ENCODE data around the gene MND1.
"Not testable (repeated sequence)": the region's sequence is repeated elsewhere in the genome, so short reads cannot be mapped to it uniquely, and the experiment has no call there.

Gene MND1

GRCh38 chr4:153447175-153447905, 102.9 kb downstream of the MND1 start:
- TF ChIP-seq CTCF (IDR thresholded peaks at IDR 0.05; ENCODE audit: insufficient read depth, low read depth, low read length, missing control alignments), result no peak
- no peak overlapping the region for H3K4me3 ChIP-seq (ENCODE audit: low read depth, low read length)
- DNase-seq (ENCODE audit: low read depth), result no peak

- no peak for TF ChIP-seq CTCF (IDR thresholded peaks at IDR 0.05; ENCODE audit: insufficient read depth, low read depth, low read length, missing control alignments)
- no peak for DNase-seq (ENCODE audit: low read depth)
- H3K4me3 ChIP-seq (ENCODE audit: low read depth, low read length), result no peak overlapping the region
These were observed 103.7 kb downstream of the MND1 start for GRCh38 chr4:153448003-153448731.

GRCh38 chr4:153449338-153449737, 104.8 kb downstream of the MND1 start:
- no peak overlapping the region for H3K4me3 ChIP-seq (ENCODE audit: low read depth, low read length)
- no peak for DNase-seq (ENCODE audit: low read depth)
- TF ChIP-seq CTCF (IDR thresholded peaks at IDR 0.05; ENCODE audit: insufficient read depth, low read depth, low read length, missing control alignments), result no peak

- TF ChIP-seq CTCF (IDR thresholded peaks at IDR 0.05; ENCODE audit: insufficient read depth, low read depth, low read length, missing control alignments), result no peak
- no peak for DNase-seq (ENCODE audit: low read depth)
- no peak overlapping the region for H3K4me3 ChIP-seq (ENCODE audit: low read depth, low read length)
These were observed 106.0 kb downstream of the MND1 start for GRCh38 chr4:153450544-153450917.

GRCh38 chr4:153451145-153451544, 106.7 kb downstream of the MND1 start:
- not testable (repeated sequence) for H3K4me3 ChIP-seq (ENCODE audit: low read depth, low read length); DNase-seq (ENCODE audit: low read depth)

- no peak overlapping the region for H3K4me3 ChIP-seq (ENCODE audit: low read depth, low read length)
- DNase-seq (ENCODE audit: low read depth), result no peak
- no peak for TF ChIP-seq CTCF (IDR thresholded peaks at IDR 0.05; ENCODE audit: insufficient read depth, low read depth, low read length, missing control alignments)
These were observed 107.6 kb downstream of the MND1 start for GRCh38 chr4:153451911-153452657.

GRCh38 chr4:153452658-153453378, 108.3 kb downstream of the MND1 start:
- H3K4me3 ChIP-seq (ENCODE audit: low read depth, low read length), result no peak overlapping the region
- DNase-seq (ENCODE audit: low read depth), result no peak
- no peak for TF ChIP-seq CTCF (IDR thresholded peaks at IDR 0.05; ENCODE audit: insufficient read depth, low read depth, low read length, missing control alignments)

Data from GM12865 (cell line).